ENCODE measurements around the gene RBMS1.

The RBMS1 gene

DNA sequence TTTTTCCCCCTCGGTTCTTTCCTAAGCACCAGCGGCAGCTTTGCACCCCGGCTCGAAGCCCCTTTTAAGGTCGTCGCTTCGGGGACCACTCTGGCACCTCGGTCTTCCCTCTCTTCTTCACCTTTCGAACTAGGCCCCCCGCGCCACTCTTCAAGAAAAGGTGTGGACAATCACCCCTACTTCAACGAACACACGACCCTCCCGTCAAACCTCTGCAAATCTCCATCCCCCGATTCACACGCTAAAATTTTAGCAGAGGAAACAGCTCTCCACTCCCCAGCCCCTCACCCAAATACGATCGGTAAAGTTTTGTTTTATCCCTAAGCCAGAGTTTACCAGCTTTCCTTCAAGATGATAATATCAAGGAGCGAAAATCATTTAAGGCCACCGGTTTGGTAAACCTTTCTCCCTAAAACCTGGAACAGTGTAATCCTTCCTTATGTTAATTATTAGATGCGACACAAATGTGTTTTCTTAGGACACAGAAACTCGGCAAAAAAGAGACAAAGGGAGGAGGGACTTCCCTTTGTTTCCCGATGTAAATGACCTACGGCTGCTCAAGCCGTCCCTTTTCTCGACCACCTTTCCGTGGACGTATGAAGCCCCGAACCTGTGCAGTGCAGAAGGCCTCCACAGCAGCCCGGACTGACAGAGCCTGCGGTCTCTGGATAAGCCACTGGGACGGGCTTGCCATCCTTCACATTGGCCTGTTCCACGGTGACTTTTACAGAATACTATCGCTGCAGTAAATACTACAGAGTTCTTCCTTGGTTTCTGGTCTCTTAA is 85.2 kb downstream of the RBMS1 start:
- no peak for DNase-seq

DNA sequence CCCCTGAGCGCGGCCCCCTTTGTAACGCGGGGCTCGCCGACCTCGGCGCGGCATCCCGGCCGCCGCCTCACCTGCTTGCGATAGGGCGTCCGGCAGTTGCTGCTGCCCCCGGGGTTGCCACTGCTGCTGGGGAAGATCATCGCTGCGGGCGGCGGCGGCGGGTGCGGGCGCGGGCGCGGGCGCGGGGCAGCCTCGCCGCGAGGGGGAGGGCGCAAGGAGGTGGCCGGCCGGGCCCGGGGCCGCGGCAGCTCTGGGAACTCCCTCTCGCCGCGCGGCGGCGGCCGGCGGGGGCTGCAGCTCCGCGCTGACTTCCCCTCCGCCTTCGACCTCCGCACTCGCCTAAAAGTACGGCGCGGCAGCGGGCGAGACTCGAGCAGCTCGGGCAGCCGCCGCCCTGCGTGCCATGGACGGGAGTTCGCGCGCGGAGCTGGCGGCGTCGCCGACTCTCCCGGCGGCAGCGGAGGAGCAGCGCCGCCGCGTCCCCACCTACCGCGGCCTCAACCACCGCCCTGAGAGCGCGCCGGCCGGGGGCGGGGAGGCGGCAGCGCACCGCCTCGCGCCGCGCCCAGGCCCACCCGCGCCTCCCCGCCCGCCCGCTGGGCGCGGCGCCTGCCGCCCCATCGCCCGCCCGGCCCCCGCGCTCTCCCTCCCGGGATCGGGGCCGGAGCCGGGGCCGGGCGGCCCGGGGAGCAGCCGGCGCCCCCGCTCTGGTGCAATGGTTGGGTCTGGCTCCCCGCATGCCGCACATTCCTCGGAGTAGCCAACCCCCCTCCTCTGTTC is 86.0 kb downstream of the RBMS1 start:
- DNase-seq = peak in 7 of 14 donors; percentile 31 to 82 (median 55)

DNA sequence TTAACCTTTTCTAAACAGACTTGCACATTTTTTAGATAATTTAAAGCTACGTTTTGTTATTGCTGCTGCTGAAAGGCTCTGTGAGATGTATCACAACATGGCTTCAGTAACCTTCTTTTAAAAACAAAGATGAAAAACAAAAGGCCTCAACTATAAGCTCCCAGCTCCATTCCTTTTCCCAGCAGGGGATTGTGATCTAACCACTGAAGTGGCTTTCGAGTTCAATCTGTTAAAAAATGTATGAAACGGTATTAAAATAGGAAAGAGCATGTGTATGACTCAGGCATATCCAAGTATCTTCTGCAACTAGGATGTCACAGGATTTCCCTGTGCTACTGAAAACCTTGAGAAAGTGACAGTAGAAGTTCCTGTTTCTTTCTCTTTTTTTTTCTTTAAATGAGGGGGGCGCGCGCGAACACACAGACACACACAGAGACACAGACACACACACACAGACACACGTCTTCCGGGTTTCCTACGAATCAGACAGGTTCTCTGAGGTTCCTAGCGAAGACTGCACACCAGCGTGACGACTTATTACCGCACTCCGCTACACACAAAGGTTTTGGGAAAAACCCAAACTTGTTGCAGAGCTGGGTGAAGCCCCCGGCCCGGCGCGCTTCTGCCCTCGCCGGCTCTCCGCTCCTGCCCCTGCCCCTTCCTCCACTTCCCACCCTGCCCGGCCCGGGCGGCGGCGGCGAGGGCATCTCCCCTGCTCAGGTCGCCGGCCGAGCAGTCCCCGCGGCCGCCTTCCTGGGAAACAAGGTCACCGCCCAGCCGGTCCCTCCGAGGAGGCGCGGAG is 86.8 kb downstream of the RBMS1 start:
- peak in 9 of 14 donors; percentile 2 to 77 (median 54) for DNase-seq

DNA sequence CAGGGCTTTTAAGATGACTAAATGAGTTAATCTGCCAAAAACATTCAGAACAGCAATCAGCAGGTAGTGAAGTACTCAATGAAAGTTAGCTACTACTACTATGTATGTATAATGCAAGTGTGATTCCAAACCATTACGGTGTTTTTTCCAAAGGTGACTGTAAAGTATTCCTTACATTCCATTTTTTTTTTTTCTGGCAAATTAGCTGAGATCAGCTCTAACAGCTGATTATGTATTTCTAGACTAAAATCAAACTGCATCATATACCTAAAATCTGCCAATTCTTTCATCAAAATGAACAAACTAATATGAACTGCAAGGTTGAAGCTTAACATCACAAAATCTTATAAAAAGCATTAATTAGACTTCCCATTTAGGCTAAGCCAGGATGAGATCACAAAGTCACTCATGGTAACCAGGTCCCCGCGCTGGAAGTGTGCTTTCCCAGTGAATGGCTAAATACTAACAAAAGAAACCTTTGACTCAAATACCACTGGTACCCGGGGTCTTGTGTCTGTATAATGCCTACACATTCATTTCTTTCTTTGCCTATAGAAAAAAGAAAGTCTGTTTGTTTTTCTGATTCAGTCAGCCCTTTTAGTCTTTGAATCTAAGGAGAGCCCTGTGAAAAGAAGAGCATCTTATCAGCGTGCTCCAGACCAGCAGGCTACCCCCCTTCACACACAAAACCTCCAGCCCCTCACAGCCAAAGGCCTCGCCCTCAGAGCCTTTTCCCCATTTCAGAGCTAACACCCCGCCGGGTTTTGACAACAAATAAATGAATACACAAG is 88.3 kb downstream of the RBMS1 start:
- DNase-seq = no peak

DNA sequence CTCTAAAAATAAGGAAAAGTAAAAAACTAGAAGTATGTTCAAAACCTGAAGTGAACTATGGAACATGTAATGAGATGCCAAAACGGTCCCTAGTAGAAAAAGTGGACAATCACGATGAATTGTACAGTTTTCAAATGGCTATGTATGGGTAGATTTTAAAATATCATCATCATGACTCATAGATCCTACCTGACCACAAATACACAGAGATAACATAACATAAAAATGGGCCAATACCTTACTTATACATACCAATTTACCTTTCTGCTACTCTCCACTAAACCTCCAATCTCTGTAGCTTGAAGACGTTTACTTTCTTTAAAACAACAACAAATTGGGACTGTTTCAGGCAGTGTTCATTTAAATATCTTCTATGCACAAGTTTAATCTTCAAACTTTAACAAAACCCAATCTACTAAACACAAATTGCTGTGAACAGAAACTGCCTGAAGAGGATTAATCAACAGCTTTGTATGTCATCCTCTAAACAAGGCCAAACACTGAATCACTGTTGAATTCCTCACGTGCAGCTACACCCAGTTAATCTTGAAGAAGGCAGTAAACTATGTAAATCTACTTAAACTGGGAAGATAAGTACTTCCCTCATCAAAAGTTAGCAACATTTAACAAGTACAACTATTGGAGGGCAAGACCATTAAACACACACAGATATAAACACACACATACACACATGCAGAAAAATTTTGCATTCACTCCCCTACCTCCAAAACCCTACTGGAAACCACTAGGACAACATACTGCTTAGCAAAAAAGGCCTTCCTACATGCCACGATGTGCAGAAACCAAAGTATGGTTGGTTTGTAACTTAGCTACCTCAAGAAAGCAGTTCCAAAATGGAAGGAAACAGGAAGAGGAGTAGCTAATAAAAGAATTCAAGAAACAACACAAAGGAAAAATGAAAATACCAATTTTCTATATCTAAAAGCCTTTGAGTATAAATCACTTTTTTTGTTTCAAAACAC is 90.3 kb downstream of the RBMS1 start:
- no peak for DNase-seq

DNA sequence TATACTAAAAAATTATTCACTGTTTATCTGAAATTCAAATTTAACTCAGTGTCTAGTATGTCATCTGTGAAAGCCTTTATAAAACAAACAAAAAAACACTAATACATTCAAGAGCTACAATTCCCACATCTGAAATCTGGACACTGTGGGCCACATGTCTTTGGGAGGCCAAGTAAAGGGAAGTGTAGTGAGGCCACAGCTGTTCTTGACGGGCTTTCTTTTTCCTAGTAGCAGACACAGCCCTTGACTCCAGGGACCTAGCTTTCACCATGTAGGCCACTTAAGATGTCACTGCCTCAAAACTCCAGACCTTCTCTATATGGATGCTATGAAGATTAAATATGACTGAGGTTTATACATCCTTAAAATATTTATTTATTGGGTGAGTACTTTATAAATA is 91.1 kb downstream of the RBMS1 start:
- DNase-seq = no peak

DNA sequence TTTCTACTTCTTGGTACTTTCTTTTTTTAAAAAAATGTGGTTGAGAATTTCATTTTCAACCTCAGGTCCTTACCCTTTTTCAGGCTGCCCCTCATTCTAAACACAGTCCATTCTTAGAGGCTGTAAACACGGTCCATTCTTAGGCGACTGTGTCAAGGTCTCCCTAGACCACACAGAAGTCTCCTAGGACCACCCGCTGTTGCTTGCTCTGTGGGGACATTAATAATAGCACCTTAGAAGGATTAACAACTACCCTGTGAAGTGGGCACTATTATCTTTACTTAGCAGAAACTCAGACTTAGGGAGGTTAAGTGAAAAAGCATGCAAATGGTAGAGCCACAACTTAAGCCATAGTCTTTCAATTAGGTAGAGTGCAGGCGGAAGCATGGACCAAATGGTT is 91.7 kb downstream of the RBMS1 start:
- no peak for DNase-seq

DNA sequence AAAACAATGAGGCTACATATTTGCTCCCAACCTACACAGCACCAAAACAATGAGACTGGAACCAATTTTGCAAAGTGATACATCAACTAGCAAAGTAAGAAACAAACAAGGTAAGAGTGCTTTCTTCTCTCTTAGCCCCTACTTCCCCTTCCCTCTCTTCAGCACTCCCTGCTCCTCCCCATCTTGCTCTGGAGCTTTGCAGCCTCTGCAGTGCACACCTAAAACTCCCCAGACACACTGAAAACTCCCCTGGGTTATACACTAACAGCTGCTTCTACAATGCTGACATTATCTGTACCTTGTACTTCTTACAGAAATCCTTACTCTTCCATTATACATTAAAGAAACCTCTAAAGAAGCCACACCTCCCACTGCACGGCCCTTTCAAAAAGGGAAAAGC is 93.7 kb downstream of the RBMS1 start:
- no peak for DNase-seq

DNA sequence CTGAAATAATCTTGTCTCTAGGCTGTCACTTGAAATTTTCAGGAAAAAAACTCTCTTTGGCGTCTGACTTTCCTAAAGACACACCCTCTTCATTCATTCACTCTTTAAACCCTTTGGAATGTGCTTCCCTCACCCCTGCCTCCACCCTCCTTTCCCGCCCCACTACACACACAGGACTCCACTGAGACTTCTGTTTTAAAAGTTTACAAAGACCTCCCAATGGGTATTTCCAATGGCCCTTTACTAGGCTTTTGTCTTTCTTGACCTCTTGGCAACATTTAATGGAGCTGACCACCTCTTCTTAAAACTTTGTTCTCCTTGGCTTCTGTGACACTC is 96.1 kb downstream of the RBMS1 start:
- no peak for DNase-seq

DNA sequence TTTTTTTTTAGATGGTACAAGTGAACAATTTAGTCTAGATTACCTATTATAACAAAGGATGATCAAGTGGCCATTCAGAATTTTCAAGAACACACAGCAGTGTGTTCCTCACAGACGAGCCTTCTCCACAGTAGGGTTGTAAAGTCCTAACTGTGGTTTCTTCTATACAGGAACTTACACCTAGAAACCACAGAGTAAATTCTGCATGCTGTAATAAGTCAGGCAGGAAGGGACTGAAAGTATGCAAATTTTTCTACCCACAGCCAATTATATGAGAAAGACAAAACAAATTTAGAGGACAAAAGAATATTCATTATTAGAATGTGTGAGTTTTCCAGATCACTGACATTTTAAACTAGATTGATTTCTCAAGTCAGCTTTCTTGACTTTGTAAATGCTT is 99.5 kb downstream of the RBMS1 start:
- DNase-seq = no peak

DNA sequence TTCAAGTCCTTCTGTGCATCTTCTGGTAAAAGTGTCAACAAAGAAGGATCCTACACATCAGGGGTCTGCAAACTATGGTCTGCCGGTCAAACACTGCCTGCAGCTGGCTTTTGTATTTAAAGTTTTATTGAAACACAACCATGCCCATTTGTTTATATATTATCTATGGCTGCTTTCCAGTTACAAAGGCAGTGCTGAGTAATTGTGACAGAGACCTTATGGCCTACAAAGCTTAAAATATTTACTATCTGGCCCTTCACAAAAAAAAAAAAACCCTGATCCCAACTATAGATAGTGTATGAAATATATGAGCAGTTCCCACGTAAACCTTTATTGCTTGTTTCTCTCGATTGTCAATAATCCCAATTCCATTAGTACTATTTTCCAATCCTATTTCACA is 101.4 kb downstream of the RBMS1 start:
- DNase-seq = no peak

DNA sequence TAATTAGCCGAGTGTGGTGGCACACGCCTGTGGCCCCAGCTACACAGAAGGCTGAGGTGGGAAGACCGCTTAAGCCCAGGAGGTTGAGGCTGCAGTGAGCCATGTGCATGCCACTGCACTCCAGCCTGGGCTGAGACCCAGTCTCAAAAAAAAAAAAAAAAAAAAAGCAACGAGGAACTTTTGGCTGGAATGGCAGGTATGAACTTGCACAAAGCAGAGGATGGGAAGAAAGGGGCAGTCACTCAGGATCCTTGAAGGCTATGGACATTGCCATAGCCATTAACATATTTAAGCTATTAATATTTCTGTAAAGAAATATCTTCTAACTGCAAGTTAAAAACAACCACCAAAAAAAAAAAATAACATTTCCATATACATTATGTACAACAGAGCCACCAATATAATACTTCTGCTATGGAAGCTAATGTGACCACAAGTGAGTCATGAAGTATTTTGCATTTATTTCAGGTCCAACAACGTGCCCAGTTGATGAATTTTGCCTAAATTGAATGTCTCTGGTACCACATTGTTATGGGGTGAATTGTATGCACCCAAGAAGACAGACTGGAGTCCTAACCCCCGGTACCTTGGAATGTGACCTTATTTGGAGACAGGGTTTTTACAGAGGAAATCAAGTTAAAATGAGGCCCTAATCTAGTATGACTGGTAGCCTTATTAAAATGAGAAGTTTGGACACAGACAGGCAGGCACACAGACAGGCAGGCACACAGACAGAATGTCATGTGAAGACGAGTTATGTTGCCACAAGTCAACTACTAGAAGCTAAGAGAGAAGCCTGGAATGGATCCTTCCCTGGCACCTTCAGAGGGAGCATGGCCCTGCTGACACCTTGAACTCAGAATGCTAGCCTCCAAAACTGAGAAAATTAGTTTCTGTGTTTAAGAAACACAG is 102.8 kb downstream of the RBMS1 start:
- no peak for DNase-seq

DNA sequence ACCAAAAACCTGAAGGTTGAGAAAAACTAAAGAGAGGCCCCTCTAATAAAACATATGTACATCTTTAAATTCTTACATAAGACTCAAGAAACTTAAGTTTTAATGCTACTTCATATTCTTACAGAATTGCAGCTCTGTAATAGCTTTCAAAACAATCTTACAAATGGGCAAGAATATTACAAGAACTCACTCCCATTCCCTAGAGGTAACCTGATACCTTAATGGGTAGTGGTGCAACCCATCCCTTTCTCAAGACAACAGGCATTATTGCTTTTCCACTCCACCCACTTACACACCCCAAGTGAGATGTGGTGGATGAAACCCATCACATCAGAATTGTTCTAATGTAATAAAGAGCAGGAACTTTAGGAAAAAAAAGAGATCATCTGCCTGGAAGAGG is 103.7 kb downstream of the RBMS1 start:
- no peak for DNase-seq

DNA sequence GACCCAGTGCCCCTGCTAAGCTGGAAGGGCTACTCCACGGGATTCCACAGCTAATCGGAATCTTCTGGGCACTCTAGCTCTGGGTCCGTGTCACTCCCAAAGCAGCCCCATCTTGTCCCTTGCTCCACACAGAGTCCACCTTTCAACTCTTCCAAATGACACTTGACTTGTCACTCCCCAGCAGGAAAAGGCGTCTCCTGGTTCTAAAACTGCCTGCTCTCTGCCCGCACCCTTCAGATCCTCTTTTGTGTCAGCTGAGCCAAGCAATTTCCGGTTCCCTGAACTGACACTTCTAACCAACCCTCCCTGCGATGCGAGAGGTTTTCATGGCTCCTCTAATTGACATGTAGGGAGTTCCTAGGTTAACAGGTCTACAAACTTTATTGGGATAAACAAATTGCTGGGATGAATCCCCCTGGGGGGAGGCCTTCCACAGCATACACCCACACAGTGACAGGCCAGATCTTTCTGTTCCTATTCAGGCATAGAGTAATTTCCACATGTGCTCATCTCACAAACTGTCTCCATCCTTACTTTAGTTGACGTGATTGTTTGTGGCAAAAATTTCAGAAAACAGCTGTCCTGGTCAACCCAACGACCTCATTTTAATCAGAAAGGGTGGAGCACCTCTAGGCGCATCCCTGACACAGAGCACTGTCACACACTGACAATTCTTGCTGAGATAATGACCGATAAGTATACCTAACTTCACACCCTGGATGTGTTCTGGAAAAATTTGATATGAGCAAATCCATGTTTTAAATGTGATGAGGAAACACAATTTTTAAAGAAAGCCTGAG is 104.9 kb downstream of the RBMS1 start:
- DNase-seq = peak in 2 of 14 donors; percentile 13 to 20

DNA sequence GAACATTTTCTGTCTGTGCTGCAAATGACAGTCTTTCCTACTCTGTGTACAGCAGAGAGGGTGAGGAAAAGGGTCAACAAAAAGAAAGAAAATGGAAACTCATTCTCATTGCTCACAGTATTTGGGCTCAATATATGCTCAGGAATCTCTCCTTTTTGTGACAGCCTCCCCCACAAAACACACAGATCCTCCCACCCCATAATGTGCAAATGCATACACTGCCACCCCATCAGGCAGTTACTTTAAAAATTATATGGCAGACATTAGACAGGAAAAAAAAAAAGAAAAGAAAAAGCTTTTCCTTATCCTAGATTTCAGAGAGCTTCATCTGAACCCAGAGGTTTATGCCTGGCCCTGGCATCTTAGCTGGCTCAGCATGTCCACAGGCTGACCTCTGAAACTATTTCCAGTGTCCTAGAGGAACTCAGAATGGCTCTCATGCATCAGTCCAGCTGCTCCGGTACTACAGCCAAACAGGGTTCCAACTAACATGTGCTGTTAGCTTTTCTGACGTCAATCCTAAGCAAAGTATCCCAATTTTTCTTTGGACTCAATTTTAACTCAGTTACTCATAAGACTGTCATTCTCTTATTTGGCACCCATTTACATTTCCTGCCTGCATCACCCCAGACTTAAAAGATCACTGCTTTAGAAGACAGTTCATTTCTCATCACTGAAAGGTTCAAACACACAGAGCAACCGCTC is 105.9 kb downstream of the RBMS1 start:
- no peak for DNase-seq

DNA sequence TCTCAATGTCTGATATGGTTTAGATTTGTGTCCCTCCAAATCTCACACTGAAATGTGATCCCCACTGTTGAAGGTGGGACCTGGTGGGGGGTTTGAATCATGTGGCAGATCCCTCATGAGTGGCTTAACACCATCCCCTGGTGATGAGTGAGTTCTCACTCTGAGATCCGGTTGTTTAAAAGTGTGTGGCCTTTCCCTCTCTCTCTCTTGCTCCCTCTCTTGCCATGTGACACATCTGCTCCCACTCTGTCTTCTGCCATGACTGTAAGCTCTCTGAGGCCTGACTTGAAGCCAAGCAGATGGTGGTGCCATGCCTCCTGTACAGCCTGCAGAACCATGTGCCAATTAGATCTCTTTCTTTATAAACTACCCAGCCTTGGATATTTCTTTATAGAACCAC is 108.8 kb downstream of the RBMS1 start:
- DNase-seq = no peak

DNA sequence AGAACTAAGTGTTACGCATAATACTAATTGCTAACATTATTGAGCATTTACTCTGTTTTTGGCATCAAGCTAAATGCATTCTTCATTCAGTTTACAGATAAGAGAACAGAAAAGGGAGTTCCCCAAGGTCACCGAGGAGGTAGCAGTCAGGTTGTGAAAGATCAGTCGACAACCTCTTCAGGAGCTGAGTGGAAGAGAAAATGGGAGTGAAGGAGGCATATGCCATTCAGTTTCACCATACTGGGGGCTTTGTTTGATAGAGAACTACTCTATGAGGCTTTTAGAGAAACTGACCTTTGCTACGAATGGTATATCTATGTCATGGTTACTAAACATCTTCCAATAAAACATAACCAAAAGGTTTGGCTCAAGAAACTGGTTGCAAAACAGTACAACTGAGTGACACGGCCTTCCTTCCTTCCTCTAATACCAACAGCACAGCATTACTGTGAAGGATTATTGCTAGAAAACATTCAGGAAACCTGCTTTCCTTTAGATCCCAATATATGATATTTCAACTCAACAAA is 112.1 kb downstream of the RBMS1 start:
- DNase-seq = no peak

DNA sequence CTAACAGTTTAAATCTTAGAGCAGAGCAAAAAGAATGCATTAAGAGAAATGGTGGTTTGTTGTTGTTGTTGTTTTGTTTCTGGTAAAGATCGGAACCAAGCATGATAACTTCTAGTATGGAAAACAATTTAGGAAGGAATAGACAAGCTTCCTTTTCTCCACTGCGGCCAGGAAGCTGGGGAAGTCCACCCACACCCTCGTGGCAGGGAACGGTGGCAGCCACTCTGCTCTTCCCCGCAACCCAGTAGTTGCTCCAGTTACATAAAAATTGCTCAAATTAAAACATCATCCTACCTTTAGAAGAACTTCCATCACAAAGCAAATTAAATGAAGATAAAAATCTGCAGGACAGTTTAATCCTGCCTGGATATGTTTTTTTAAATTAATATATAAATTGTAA is 113.0 kb downstream of the RBMS1 start:
- no peak for DNase-seq

Measured in C1 segment of cervical spinal cord (tissue), 14 donors.